HepG2 (cell line): Measurements from ENCODE around the gene ATOH8. TPM values are rescaled to one million over a fixed set of nuclear protein-coding genes. Genes with fewer than 3 reads are reported as not detected.
A peak's percentile ranks its signal among the peaks of the same experiment; 100 is the strongest.

ENCODE experiments used
- AKAP8 ChIP-seq: sonication (generic); formaldehyde crosslinking; IDR thresholded peaks from 2 replicates; pipeline ENCODE4 v1.5.1; 2020; ENCODE audit warnings: mild to moderate bottlenecking, missing genetic modification reagents
- CCAR2 ChIP-seq: fragments of 200-400 bp; formaldehyde crosslinking; optimal IDR thresholded peaks from 2 replicates; pipeline ENCODE3; 2018; ENCODE audit warnings: low read depth, mild to moderate bottlenecking, low read length, moderate library complexity
- GPN1 ChIP-seq: sonication (generic); formaldehyde crosslinking; IDR thresholded peaks from 2 replicates; pipeline ENCODE4 v1.5.1; 2020; ENCODE audit warnings: missing genetic modification reagents, borderline replicate concordance
- HNRNPLL ChIP-seq: fragments of 200-400 bp; formaldehyde crosslinking; IDR thresholded peaks from 2 replicates; pipeline ENCODE4 v1.6.1; 2017; ENCODE audit warnings: mild to moderate bottlenecking, low read depth, low read length; ENCODE audit not compliant: poor library complexity, severe bottlenecking
- IKZF1 ChIP-seq: fragments of 450-650 bp; IDR thresholded peaks from 2 replicates; pipeline ENCODE4 v1.7.1; 2016
- MED8 ChIP-seq: sonication (generic); formaldehyde crosslinking; IDR thresholded peaks from 2 replicates; pipeline ENCODE4 v1.8.1; 2023; ENCODE audit warnings: mild to moderate bottlenecking, missing genetic modification reagents; ENCODE audit not compliant: insufficient replicate concordance
- MYC ChIP-seq: sonication (generic); formaldehyde crosslinking; IDR thresholded peaks from 2 replicates; pipeline ENCODE4 v1.9.0; 2021; ENCODE audit warnings: missing genetic modification reagents, borderline replicate concordance
- SSRP1 ChIP-seq: IDR thresholded peaks from 2 replicates; pipeline ENCODE4 v1.6.1; 2016; ENCODE audit warnings: control low read depth
- STAT6 ChIP-seq: sonication (generic); formaldehyde crosslinking; IDR thresholded peaks from 2 replicates; pipeline ENCODE4 v1.4.0; 2020; ENCODE audit warnings: missing genetic modification reagents, mild to moderate bottlenecking, borderline replicate concordance
- ZBTB7B ChIP-seq: sonication (generic); formaldehyde crosslinking; IDR thresholded peaks from 2 replicates; pipeline ENCODE4 v1.4.0; 2020; ENCODE audit warnings: missing genetic modification reagents
- ZFP91 ChIP-seq: sonication (generic); formaldehyde crosslinking; IDR thresholded peaks from 2 replicates; pipeline ENCODE4 v1.9.0; 2022; ENCODE audit warnings: missing genetic modification reagents, mild to moderate bottlenecking, borderline replicate concordance
- ZNF296 ChIP-seq: sonication (generic); formaldehyde crosslinking; conservative IDR thresholded peaks from 2 replicates; pipeline ENCODE4 v1.5.0; 2020; ENCODE audit warnings: mild to moderate bottlenecking, missing genetic modification reagents
- ZNF430 ChIP-seq: sonication (generic); formaldehyde crosslinking; IDR thresholded peaks from 2 replicates; pipeline ENCODE4 v1.9.0; 2021; ENCODE audit warnings: mild to moderate bottlenecking, missing genetic modification reagents
- ZNF530 ChIP-seq: sonication (generic); formaldehyde crosslinking; IDR thresholded peaks from 2 replicates; pipeline ENCODE4 v1.5.0; 2020; ENCODE audit warnings: low read depth, mild to moderate bottlenecking, missing genetic modification reagents
- ZNF562 ChIP-seq: sonication (generic); formaldehyde crosslinking; IDR thresholded peaks from 2 replicates; pipeline ENCODE4 v1.8.0; 2022; ENCODE audit warnings: missing genetic modification reagents, borderline replicate concordance
- ZNF737 ChIP-seq: sonication (generic); formaldehyde crosslinking; IDR thresholded peaks from 2 replicates; pipeline ENCODE4 v1.5.0; 2020; ENCODE audit warnings: missing genetic modification reagents, mild to moderate bottlenecking, borderline replicate concordance
- polyA plus RNA-seq, 8 experiments: library from polyadenylated mRNA; depleted of rRNA in 3 of 8; stranded (reverse) in 7 of 8; unstranded in 1 of 8; fragments of >200 nt; fragmentation: Illumina TruSeq in 4 of 8; extraction: Trizol in 4 of 8; gene quantifications; 2 replicates each; pipeline versions ENCODE4 v1.2.1 to v1.2.3, GENCODE V29; 2011 to 2016; ENCODE audit warnings: low read depth in 4 of 8, missing spikeins in 1 of 8, mixed read lengths in 1 of 8; ENCODE audit not compliant: insufficient read depth in 1 of 8
- total RNA-seq, 5 experiments: library from RNA; depleted of rRNA; stranded (reverse); fragments of >200 nt; fragmentation: Illumina TruSeq; extraction: Trizol; gene quantifications; 2 replicates each; pipeline ENCODE4 v1.2.3, GENCODE V29; 2016; ENCODE audit warnings: low read depth in 1 of 5
- TF ChIP-seq, protein P1 (sequence below), 2 experiments: sonication (generic) in 1 of 2; formaldehyde crosslinking in 1 of 2; IDR thresholded peaks; 2 replicates each; pipeline versions ENCODE4 v1.5.1 to v1.6.1; 2011 to 2020; ENCODE audit warnings: borderline replicate concordance in 1 of 2, low read depth in 1 of 2, low read length in 1 of 2, mild to moderate bottlenecking in 1 of 2, missing genetic modification reagents in 1 of 2, moderate library complexity in 1 of 2
- TF ChIP-seq, protein P2 (sequence below): sonication (generic); formaldehyde crosslinking; IDR thresholded peaks from 2 replicates; pipeline ENCODE4 v1.5.1; 2020; ENCODE audit warnings: mild to moderate bottlenecking, missing genetic modification reagents, borderline replicate concordance

Gene ATOH8
- total and polyA plus RNA-seq, 2 of the 13 experiments (the other 11 are each of a cell fraction or from before 2014, with no cell fraction given): 0.13 to 0.61 TPM

DNA sequence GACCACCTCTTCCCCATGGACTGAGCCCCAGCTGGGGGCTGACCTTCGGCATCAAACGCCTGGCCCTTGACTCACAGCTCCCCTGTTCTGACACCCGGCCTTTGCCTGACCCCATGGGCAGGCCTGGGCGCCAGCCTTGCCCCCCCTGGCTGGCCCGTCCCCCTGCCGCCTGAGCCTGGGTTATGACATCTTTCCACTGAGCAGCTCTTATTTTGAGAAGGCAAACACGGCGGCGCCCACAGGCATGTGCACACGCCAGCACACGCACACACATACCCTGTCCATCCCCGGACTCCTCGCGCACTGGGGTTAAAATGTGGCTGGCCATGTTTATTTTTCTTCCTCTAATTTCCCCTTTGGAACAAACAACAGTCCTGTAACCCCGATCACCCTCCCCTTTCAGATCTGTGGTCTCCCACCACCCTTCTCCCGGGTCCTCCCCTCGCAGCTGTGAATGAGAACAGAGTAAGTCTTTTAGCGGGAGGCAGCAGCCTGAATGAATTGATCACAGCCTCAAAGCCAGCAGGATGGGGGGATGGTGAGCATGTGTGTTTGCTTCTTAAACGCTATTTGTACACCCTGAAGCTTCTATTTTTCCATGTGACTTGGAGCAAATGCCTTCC lies 11.8 kb upstream of the ATOH8 start (continued):
- TF ChIP-seq MYC (CRISPR knock-in tag) (peak; percentile 43; the same call in 1 of the 2 replicates), ZBTB7B (CRISPR knock-in tag) (peak; percentile 2; the same call in 1 of the 2 replicates), SSRP1 (CRISPR knock-in tag) (0 out of 2 replicates have a peak, but pooled peaks have one; percentile 20), GPN1 (CRISPR knock-in tag) (no peak), ZFP91 (CRISPR knock-in tag) (no peak), ZNF562 (CRISPR knock-in tag) (no peak), MED8 (CRISPR knock-in tag) (no peak), AKAP8 (no peak), ZNF530 (no peak), ZNF430 (CRISPR knock-in tag) (no peak), CCAR2 (no peak), IKZF1 (no peak), HNRNPLL (peak; percentile 23), ZNF737 (CRISPR knock-in tag) (0 out of 2 replicates have a peak, but pooled peaks have one; percentile 27), ZNF296 (CRISPR knock-in tag) (no peak), STAT6 (CRISPR knock-in tag) (no peak)
- TF ChIP-seq, protein P1, sequence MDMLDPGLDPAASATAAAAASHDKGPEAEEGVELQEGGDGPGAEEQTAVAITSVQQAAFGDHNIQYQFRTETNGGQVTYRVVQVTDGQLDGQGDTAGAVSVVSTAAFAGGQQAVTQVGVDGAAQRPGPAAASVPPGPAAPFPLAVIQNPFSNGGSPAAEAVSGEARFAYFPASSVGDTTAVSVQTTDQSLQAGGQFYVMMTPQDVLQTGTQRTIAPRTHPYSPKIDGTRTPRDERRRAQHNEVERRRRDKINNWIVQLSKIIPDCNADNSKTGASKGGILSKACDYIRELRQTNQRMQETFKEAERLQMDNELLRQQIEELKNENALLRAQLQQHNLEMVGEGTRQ (IDR thresholded peaks at IDR 0.05; ENCODE audit: low read depth, low read length): no peak
- TF ChIP-seq, protein P1 (CRISPR knock-in tag; IDR thresholded peaks at IDR 0.05; ENCODE audit: borderline replicate concordance): no peak
- TF ChIP-seq, protein P2, sequence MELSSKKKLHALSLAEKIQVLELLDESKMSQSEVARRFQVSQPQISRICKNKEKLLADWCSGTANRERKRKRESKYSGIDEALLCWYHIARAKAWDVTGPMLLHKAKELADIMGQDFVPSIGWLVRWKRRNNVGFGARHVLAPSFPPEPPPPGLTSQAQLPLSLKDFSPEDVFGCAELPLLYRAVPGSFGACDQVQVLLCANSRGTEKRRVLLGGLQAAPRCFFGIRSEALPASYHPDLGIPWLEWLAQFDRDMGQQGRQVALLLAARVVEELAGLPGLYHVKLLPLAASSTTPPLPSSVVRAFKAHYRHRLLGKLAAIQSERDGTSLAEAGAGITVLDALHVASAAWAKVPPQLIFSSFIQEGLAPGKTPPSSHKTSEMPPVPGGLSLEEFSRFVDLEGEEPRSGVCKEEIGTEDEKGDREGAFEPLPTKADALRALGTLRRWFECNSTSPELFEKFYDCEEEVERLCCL (CRISPR knock-in tag): no peak
